OCI-LY1 (cell line): ENCODE measurements around the gene XPA.

Source experiments
- H2AFZ ChIP-seq: fragments of 200-600 bp; sonication (generic), shearing (Covaris generic); 2 replicates; pipeline ENCODE4 v1.6.0; 2014; ENCODE audit warnings: antibody characterized with exemption, mild to moderate bottlenecking, low read length
- H3F3A ChIP-seq: fragments of 200-600 bp; sonication (generic), shearing (Covaris generic); 2 replicates; pipeline ENCODE4 v1.6.0; 2014; ENCODE audit warnings: mild to moderate bottlenecking, antibody characterized with exemption, low read length, moderate library complexity; ENCODE audit not compliant: insufficient read depth
- H3K27ac ChIP-seq: fragments of 200-600 bp; sonication (generic); 2 replicates; pipeline ENCODE4 v1.5.1; 2014; ENCODE audit warnings: low read length, mixed run types, mild to moderate bottlenecking, low read depth; ENCODE audit not compliant: poor library complexity, severe bottlenecking
- H3K27me3 ChIP-seq: fragments of 200-600 bp; sonication (generic); 2 replicates; pipeline ENCODE4 v1.6.0; 2014; ENCODE audit warnings: antibody characterized with exemption, mild to moderate bottlenecking, low read length, moderate library complexity; ENCODE audit not compliant: insufficient read depth
- H3K36me3 ChIP-seq: fragments of 200-600 bp; sonication (generic); 2 replicates; pipeline ENCODE4 v1.6.1; 2014; ENCODE audit warnings: mild to moderate bottlenecking, antibody characterized with exemption, low read length, moderate library complexity, mixed read lengths; ENCODE audit not compliant: insufficient read depth
- H3K4me1 ChIP-seq: fragments of 200-600 bp; sonication (generic); 2 replicates; pipeline ENCODE4 v1.5.1; 2014; ENCODE audit warnings: mild to moderate bottlenecking, low read length, moderate library complexity; ENCODE audit not compliant: insufficient read depth, severe bottlenecking
- H3K4me2 ChIP-seq: fragments of 200-600 bp; sonication (generic), shearing (Covaris generic); 2 replicates; pipeline ENCODE4 v1.6.1; 2014; ENCODE audit warnings: low read length
- H3K4me3 ChIP-seq: fragments of 200-600 bp; sonication (generic); 2 replicates; pipeline ENCODE4 v1.5.1; 2014; ENCODE audit warnings: low read length, low read depth, mild to moderate bottlenecking, mixed read lengths; ENCODE audit not compliant: poor library complexity, severe bottlenecking
- H3K79me2 ChIP-seq: fragments of 200-600 bp; shearing (Covaris generic); 2 replicates; pipeline ENCODE4 v1.6.1; 2016; ENCODE audit warnings: mixed run types, low read length, mixed read lengths; ENCODE audit not compliant: insufficient read depth
- H3K9ac ChIP-seq: fragments of 200-600 bp; sonication (generic), shearing (Covaris generic); 2 replicates; pipeline ENCODE4 v1.6.1; 2014; ENCODE audit warnings: mild to moderate bottlenecking, low read length, mixed read lengths
- H3K9me2 ChIP-seq: fragments of 200-600 bp; sonication (generic), shearing (Covaris generic); 2 replicates; pipeline ENCODE4 v1.6.1; 2014; ENCODE audit warnings: low read depth, mild to moderate bottlenecking, low read length, mixed read lengths
- H3K9me3 ChIP-seq: fragments of 200-600 bp; shearing (Covaris generic); 2 replicates; pipeline ENCODE4 v1.6.1; 2014; ENCODE audit warnings: low read length, mixed read lengths
- H4K20me1 ChIP-seq: fragments of 200-600 bp; sonication (generic), shearing (Covaris generic); 2 replicates; pipeline ENCODE4 v1.6.0; 2016; ENCODE audit warnings: mild to moderate bottlenecking, low read length; ENCODE audit not compliant: insufficient read depth
- EZH2 ChIP-seq: fragments of 200-600 bp; sonication (generic), shearing (Covaris generic); IDR thresholded peaks from 2 replicates; pipeline ENCODE4 v1.8.0; 2017; ENCODE audit warnings: borderline replicate concordance, mixed run types, mild to moderate bottlenecking, antibody characterized with exemption, low read length, moderate library complexity, mixed read lengths
- TF ChIP-seq, protein P1 (sequence below): fragments of 200-600 bp; sonication (generic), shearing (Covaris generic); IDR thresholded peaks from 2 replicates; pipeline ENCODE4 v1.5.1; 2017; ENCODE audit warnings: mild to moderate bottlenecking, antibody characterized with exemption, low read length, moderate library complexity, mixed read lengths

Gene XPA

DNA sequence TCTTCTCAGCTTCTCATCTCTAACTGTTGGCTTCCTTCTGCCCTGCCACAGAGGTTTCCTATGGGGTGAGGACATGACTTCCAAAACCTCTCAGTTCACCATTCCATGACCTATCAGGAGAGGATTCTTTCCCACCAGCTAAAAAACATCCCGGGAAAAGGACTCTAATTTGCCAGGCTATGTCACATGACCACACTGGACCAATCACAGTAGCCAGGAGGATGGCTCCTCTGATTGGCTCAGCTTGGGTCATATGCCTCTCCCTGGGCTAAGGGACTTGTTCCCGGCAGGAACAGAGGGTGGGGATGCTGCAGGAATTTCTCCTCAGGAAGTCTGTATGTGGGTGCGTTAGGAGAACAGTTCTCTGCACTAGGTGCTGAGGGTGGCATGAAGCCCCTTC, 40.3 kb upstream of the XPA start:
- Histone ChIP-seq H3F3A (no peaks in the 10 kb centered on the region), H3K36me3 (no peaks in the 10 kb centered on the region), H3K79me2 (no peaks in the 10 kb centered on the region), H3K9me2 (no peaks in the 10 kb centered on the region), H3K4me1 (no peaks in the 10 kb centered on the region), H2AFZ (no peak overlapping the region), H3K27ac (no peak overlapping the region), H4K20me1 (no peaks in the 10 kb centered on the region), H3K27me3 (no peaks in the 10 kb centered on the region), H3K9ac (no peak overlapping the region), H3K4me2 (no peak overlapping the region), H3K9me3 (no peaks in the 10 kb centered on the region), H3K4me3 (no peak overlapping the region)
- TF ChIP-seq, protein P1, sequence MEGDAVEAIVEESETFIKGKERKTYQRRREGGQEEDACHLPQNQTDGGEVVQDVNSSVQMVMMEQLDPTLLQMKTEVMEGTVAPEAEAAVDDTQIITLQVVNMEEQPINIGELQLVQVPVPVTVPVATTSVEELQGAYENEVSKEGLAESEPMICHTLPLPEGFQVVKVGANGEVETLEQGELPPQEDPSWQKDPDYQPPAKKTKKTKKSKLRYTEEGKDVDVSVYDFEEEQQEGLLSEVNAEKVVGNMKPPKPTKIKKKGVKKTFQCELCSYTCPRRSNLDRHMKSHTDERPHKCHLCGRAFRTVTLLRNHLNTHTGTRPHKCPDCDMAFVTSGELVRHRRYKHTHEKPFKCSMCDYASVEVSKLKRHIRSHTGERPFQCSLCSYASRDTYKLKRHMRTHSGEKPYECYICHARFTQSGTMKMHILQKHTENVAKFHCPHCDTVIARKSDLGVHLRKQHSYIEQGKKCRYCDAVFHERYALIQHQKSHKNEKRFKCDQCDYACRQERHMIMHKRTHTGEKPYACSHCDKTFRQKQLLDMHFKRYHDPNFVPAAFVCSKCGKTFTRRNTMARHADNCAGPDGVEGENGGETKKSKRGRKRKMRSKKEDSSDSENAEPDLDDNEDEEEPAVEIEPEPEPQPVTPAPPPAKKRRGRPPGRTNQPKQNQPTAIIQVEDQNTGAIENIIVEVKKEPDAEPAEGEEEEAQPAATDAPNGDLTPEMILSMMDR: no peak
- no peak for TF ChIP-seq EZH2

DNA sequence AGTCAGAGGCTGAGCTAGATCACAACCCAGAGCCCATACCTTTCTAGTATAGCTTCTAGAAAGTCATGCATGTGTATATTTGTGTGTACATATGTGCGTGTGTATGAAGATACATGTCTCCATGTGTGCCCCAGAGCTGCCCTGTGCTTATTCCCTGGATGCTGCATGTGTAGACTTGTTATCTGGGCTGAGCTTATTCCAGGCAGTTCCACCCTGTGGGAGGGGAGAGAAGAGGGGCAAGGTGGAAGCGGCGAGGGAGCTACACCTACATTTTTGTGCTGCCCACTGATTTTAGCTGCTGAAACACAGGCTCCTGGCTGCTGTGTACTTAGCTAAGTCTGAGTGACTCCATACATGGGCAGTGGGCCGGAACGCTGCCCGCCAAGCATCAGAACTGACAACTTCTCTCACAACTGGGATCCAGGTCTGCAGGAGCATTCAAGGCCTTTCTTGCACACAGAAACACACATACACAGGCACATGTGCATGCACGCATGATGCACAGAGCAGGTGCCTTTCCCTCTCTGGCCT, 38.0 kb upstream of the XPA start:
- no peak overlapping the region for H2AFZ ChIP-seq
- no peak overlapping the region for H3K4me3 ChIP-seq
- no peak overlapping the region for H3K9ac ChIP-seq
- no peak for TF ChIP-seq EZH2
- TF ChIP-seq, protein P1: no peak
- no peaks in the 10 kb centered on the region for H3K4me1 ChIP-seq
- H3K79me2 ChIP-seq: no peaks in the 10 kb centered on the region
- H3K27me3 ChIP-seq: no peaks in the 10 kb centered on the region
- no peak overlapping the region for H3K27ac ChIP-seq
- no peaks in the 10 kb centered on the region for H3K9me2 ChIP-seq
- H3F3A ChIP-seq: no peaks in the 10 kb centered on the region
- H4K20me1 ChIP-seq: no peaks in the 10 kb centered on the region
- H3K4me2 ChIP-seq: no peak overlapping the region
- no peaks in the 10 kb centered on the region for H3K36me3 ChIP-seq
- no peaks in the 10 kb centered on the region for H3K9me3 ChIP-seq

DNA sequence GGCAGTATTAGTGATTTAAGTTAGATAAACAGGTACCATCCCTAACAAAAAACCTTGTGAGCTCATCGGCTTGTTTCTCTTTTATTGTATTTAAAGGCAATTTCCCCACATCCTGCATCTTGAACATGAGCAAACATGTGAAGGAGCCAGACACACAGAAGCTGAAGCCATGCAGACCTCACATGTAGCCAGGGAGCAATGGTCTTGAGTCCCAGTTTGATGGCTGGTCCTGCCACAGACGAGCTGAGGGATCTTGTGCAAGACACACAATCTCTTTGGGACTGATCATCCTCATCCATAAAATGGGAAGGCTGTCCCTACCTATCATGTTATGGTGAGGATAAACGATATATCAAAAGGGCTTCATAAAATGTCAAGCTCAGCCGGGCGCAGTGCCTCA, 29.6 kb upstream of the XPA start:
- Histone ChIP-seq H3K4me3 (no peak overlapping the region), H3K36me3 (no peaks in the 10 kb centered on the region), H3K9me3 (no peaks in the 10 kb centered on the region), H3K4me1 (no peaks in the 10 kb centered on the region), H3K4me2 (no peak overlapping the region), H3K9ac (no peak overlapping the region), H4K20me1 (no peaks in the 10 kb centered on the region), H3K27me3 (no peaks in the 10 kb centered on the region), H3K27ac (no peak overlapping the region), H3F3A (no peaks in the 10 kb centered on the region), H3K79me2 (no peaks in the 10 kb centered on the region), H3K9me2 (no peaks in the 10 kb centered on the region), H2AFZ (no peak overlapping the region)
- TF ChIP-seq EZH2: no peak
- TF ChIP-seq, protein P1: no peak
